Measurements from ENCODE around the gene RIPOR2. TPM values are rescaled to one million over a fixed set of nuclear protein-coding genes. Genes with fewer than 3 reads are reported as not detected.

RIPOR2 gene
- total and polyA plus RNA-seq, 2 donors (not counting 3 experiments of a cell fraction or from before 2014, with no cell fraction given) = 0.10 TPM; not detected in 1

DNA sequence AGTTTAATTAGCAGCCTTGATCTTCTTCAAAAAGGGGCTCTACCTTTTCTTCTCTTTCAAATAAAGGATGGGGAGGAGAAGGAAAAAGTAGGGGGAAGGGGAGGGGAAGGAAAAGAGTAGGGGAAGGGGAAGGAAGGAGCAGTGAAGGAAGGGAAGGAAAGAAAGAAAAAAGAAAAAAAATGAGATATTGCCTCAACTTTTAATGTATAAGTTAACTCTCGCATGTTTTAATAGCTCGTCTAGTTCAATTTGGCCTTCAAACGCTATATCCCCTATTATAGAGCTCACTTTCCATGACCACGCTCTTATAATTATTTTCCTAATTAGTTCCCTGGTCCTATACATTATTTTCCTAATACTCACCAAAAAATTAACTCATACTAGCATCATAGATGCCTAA, 11.9 kb upstream of the RIPOR2 start:
- H3K79me2 ChIP-seq (ENCODE audit: control insufficient read depth, insufficient read depth, low read length) = no peaks in the 10 kb centered on the region
- no peak overlapping the region for H3K27ac ChIP-seq (ENCODE audit: insufficient read depth, low read depth, low read length)
- no peak overlapping the region for H3K4me3 ChIP-seq (replicated peaks in 1 of 3; ENCODE audit: insufficient read depth in 1 of 3, low read depth in 1 of 3, low read length in 3 of 3)
- intact Hi-C loops (cut with micrococcal nuclease) (no loop called here), dilution Hi-C loops (cut with MboI; ENCODE audit: extremely low pct_ligation_motif_present, low sequenced_read_pairs) (no loop called here)
- H4K20me1 ChIP-seq (replicated peaks; ENCODE audit: control insufficient read depth, extremely low read depth, insufficient read depth, low read length) = no peaks in the 10 kb centered on the region
- ChIA-PET CTCF (no interaction called here), POLR2A (no interaction called here)
- FAIRE-seq (no peak), DNase-seq (ENCODE audit: low read depth, low spot score) (no peak)
- H2AFZ ChIP-seq (ENCODE audit: low read depth, low read length) = no peak overlapping the region
- H3K27me3 ChIP-seq (ENCODE audit: control insufficient read depth in 2 of 2, insufficient read depth in 2 of 2, low read length in 2 of 2) = no peaks in the 10 kb centered on the region
- no peak overlapping the region for H3K4me2 ChIP-seq (ENCODE audit: insufficient read depth, low read length)
- no peak for TF ChIP-seq POLR2AphosphoS5 (IDR thresholded peaks at IDR 0.05; ENCODE audit: insufficient read depth, low read depth, low read length)
- TF ChIP-seq EZH2 (IDR thresholded peaks at IDR 0.05; ENCODE audit: borderline replicate concordance, low read depth, low read length, severe bottlenecking) = no peak
- TF ChIP-seq GATA2 (IDR thresholded peaks at IDR 0.05; ENCODE audit: insufficient read depth, insufficient read length, low read depth, low read length) = no peak
- no peak for TF ChIP-seq JUN (IDR thresholded peaks at IDR 0.05; ENCODE audit: borderline replicate concordance, insufficient read depth, insufficient read length, low read depth)
- no TSS peak for BruUV-seq (replicated peaks)
- H3K9me3 ChIP-seq (replicated peaks; ENCODE audit: control insufficient read depth, insufficient read depth, low read length) = no peaks in the 10 kb centered on the region
- H3K36me3 ChIP-seq (ENCODE audit: control insufficient read depth in 2 of 2, extremely low read depth in 1 of 2, insufficient read depth in 2 of 2, low read length in 2 of 2) = no peaks in the 10 kb centered on the region
- no peaks in the 10 kb centered on the region for H3K9me1 ChIP-seq (replicated peaks; ENCODE audit: control insufficient read depth, extremely low read depth, insufficient read depth, low read length)
- H3K4me1 ChIP-seq (ENCODE audit: control insufficient read depth, extremely low read depth, insufficient read depth, low read length) = no peaks in the 10 kb centered on the region
- no peak overlapping the region for H3K9ac ChIP-seq (replicated peaks; ENCODE audit: extremely low read depth, insufficient read depth, low read length)

DNA sequence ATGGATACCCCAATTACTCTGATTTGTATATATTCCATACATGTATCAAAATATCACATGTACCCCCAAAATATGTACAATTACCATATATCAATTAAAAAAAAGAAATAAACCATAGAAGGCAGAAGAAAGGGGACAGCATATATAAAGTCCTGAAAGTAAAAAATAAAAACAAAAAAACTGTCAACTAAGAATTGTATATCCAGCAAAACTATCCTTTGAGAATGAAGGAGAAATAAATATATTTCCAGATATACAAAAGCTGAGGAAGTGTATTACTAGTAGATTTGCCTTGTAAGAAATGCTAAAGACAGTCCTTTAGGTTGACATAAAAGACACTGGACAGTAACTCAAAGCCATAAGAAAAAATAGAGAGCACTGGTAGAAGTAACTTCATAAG, 9.3 kb upstream of the RIPOR2 start:
- Histone ChIP-seq H3K9ac (replicated peaks; ENCODE audit: extremely low read depth, insufficient read depth, low read length) (no peak overlapping the region), H3K27ac (ENCODE audit: insufficient read depth, low read depth, low read length) (no peak overlapping the region), H3K79me2 (ENCODE audit: control insufficient read depth, insufficient read depth, low read length) (no peaks in the 10 kb centered on the region), H3K27me3 (ENCODE audit: control insufficient read depth in 2 of 2, insufficient read depth in 2 of 2, low read length in 2 of 2) (no peaks in the 10 kb centered on the region), H3K36me3 (ENCODE audit: control insufficient read depth in 2 of 2, extremely low read depth in 1 of 2, insufficient read depth in 2 of 2, low read length in 2 of 2) (no peaks in the 10 kb centered on the region), H3K9me3 (replicated peaks; ENCODE audit: control insufficient read depth, insufficient read depth, low read length) (no peaks in the 10 kb centered on the region), H2AFZ (ENCODE audit: low read depth, low read length) (no peak overlapping the region), H4K20me1 (replicated peaks; ENCODE audit: control insufficient read depth, extremely low read depth, insufficient read depth, low read length) (no peaks in the 10 kb centered on the region), H3K4me2 (ENCODE audit: insufficient read depth, low read length) (no peak overlapping the region), H3K4me1 (ENCODE audit: control insufficient read depth, extremely low read depth, insufficient read depth, low read length) (no peaks in the 10 kb centered on the region), H3K9me1 (replicated peaks; ENCODE audit: control insufficient read depth, extremely low read depth, insufficient read depth, low read length) (no peaks in the 10 kb centered on the region), H3K4me3 (replicated peaks in 1 of 3; ENCODE audit: insufficient read depth in 1 of 3, low read depth in 1 of 3, low read length in 3 of 3) (no peak overlapping the region)
- ChIA-PET POLR2A (no interaction called here), CTCF (no interaction called here)
- TF ChIP-seq JUN (IDR thresholded peaks at IDR 0.05; ENCODE audit: borderline replicate concordance, insufficient read depth, insufficient read length, low read depth) (no peak), FOS (IDR thresholded peaks at IDR 0.05; ENCODE audit: borderline replicate concordance, insufficient read depth, low read length) (no peak), GATA2 (IDR thresholded peaks at IDR 0.05; ENCODE audit: insufficient read depth, insufficient read length, low read depth, low read length) (no peak), POLR2A (IDR thresholded peaks at IDR 0.05; ENCODE audit: low read depth, low read length) (no peak), POLR2AphosphoS5 (IDR thresholded peaks at IDR 0.05; ENCODE audit: insufficient read depth, low read depth, low read length) (no peak), MYC (IDR thresholded peaks at IDR 0.05; ENCODE audit: low read depth, low read length) (no peak), EZH2 (IDR thresholded peaks at IDR 0.05; ENCODE audit: borderline replicate concordance, low read depth, low read length, severe bottlenecking) (no peak)
- TF ChIP-seq, protein P1, sequence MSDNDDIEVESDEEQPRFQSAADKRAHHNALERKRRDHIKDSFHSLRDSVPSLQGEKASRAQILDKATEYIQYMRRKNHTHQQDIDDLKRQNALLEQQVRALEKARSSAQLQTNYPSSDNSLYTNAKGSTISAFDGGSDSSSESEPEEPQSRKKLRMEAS (IDR thresholded peaks at IDR 0.05; ENCODE audit: insufficient read depth, insufficient read length) = no peak
- TF ChIP-seq, protein P2, sequence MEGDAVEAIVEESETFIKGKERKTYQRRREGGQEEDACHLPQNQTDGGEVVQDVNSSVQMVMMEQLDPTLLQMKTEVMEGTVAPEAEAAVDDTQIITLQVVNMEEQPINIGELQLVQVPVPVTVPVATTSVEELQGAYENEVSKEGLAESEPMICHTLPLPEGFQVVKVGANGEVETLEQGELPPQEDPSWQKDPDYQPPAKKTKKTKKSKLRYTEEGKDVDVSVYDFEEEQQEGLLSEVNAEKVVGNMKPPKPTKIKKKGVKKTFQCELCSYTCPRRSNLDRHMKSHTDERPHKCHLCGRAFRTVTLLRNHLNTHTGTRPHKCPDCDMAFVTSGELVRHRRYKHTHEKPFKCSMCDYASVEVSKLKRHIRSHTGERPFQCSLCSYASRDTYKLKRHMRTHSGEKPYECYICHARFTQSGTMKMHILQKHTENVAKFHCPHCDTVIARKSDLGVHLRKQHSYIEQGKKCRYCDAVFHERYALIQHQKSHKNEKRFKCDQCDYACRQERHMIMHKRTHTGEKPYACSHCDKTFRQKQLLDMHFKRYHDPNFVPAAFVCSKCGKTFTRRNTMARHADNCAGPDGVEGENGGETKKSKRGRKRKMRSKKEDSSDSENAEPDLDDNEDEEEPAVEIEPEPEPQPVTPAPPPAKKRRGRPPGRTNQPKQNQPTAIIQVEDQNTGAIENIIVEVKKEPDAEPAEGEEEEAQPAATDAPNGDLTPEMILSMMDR (IDR thresholded peaks at IDR 0.05; ENCODE audit: extremely low read depth in 1 of 2, insufficient read depth in 1 of 2, low read depth in 1 of 2, low read length in 2 of 2) = no peak
- dilution Hi-C loops (cut with MboI; ENCODE audit: extremely low pct_ligation_motif_present, low sequenced_read_pairs) (no loop called here), intact Hi-C loops (cut with micrococcal nuclease) (no loop called here)
- DNase-seq (ENCODE audit: low read depth, low spot score) (no peak), FAIRE-seq (no peak)
- BruUV-seq (replicated peaks) = no TSS peak

All from endothelial cell of umbilical vein (primary cell).